Transverse colon (tissue), 4 donors: ENCODE results near the gene OR52E8.

Source experiments
- CTCF ChIP-seq, 5 experiments: fragments of 200-600 bp in 3 of 5; fragments of 450-650 bp in 2 of 5; sonication (generic) in 3 of 5; IDR thresholded peaks; 1 replicate in 2 of 5; 2 replicates in 3 of 5; pipeline ENCODE4 v1.5.1; 2016 to 2017; ENCODE audit warnings: antibody characterized with exemption in 5 of 5, inconsistent platforms in 3 of 5, mild to moderate bottlenecking in 2 of 5, moderate library complexity in 1 of 5
- EP300 ChIP-seq: sonication (generic); formaldehyde crosslinking; IDR thresholded peaks from one replicate; pipeline ENCODE4 v1.6.1; 2017; ENCODE audit warnings: antibody characterized with exemption, low read depth
- POLR2A ChIP-seq: fragments of 450-650 bp; IDR thresholded peaks from one replicate; pipeline ENCODE4 v1.6.1; 2016; ENCODE audit warnings: antibody characterized with exemption, mild to moderate bottlenecking, moderate library complexity
- POLR2AphosphoS5 ChIP-seq, 3 donors: sonication (generic); formaldehyde crosslinking; IDR thresholded peaks; one replicate each; pipeline ENCODE4 v1.6.1; 2016; ENCODE audit warnings: antibody characterized with exemption in 3 of 3

DNA sequence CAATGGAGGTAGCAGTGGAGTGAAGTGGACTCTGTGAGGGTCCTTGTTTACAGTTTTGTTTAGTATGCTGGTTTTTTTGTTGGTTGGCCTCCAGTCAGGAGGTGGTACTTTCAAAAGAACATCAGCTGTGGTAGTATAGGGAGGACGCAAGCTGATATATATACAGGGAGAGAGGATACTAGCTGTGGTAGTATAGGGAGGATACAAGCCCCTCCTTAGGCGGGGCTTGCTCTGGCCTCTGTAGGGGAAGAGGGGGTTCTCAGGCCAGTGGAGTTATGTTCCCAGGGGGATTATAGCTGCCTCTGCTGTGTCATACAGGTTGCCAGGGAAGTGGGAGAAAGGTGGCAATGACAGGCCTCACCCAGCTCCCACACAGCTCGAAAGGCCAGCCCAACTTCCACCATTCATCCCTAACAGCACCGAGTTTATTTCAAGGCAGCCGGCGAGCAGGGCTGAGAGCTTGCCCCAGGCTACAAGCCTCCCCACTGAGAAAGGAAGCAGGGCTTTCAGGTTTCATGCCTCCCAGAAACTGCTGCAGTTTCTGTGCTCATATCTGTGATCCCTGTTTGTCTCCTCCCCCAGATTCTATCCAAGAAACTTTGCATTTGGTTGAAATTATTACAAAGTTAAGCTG lies 26.2 kb downstream of the OR52E8 start:
- TF ChIP-seq POLR2A (no peak), POLR2AphosphoS5 (IDR thresholded peaks at IDR 0.05) (no peak), CTCF (IDR thresholded peaks at IDR 0.05) (no peak), EP300 (no peak)
